HEK293T (cell line): ENCODE data around the gene RAP2B.

Experiments
- ARNT ChIP-seq: fragments of 450-650 bp; IDR thresholded peaks from 2 replicates; pipeline ENCODE4 v1.6.1; 2017; ENCODE audit warnings: mild to moderate bottlenecking
- BHLHE40 ChIP-seq: fragments of 450-650 bp; IDR thresholded peaks from 2 replicates; pipeline ENCODE4 v1.6.1; 2016; ENCODE audit warnings: mild to moderate bottlenecking, moderate library complexity, borderline replicate concordance
- ELF4 ChIP-seq: fragments of 450-650 bp; IDR thresholded peaks from 2 replicates; pipeline ENCODE4 v1.6.1; 2017; ENCODE audit warnings: antibody characterized with exemption
- FOXA1 ChIP-seq: fragments of 450-650 bp; IDR thresholded peaks from 2 replicates; pipeline ENCODE4 v1.6.1; 2016; ENCODE audit warnings: mild to moderate bottlenecking
- FOXK2 ChIP-seq: fragments of 450-650 bp; IDR thresholded peaks from 2 replicates; pipeline ENCODE4 v1.6.1; 2016; ENCODE audit warnings: mild to moderate bottlenecking
- FOXM1 ChIP-seq: fragments of 450-650 bp; IDR thresholded peaks from 2 replicates; pipeline ENCODE4 v1.6.1; 2017; ENCODE audit warnings: mild to moderate bottlenecking, borderline replicate concordance
- L3MBTL2 ChIP-seq: fragments of 450-650 bp; conservative IDR thresholded peaks from 2 replicates; pipeline ENCODE4 v1.6.1; 2016; ENCODE audit warnings: mild to moderate bottlenecking
- NFRKB ChIP-seq: fragments of 450-650 bp; IDR thresholded peaks from 2 replicates; pipeline ENCODE4 v1.6.1; 2016; ENCODE audit warnings: mild to moderate bottlenecking, moderate library complexity
- PKNOX1 ChIP-seq: fragments of 450-650 bp; IDR thresholded peaks from 2 replicates; pipeline ENCODE4 v1.6.1; 2016
- SP1 ChIP-seq: fragments of 450-650 bp; IDR thresholded peaks from 2 replicates; pipeline ENCODE4 v1.6.1; 2017
- SUZ12 ChIP-seq: fragments of 450-650 bp; IDR thresholded peaks from 2 replicates; pipeline ENCODE4 v1.6.1; 2016; ENCODE audit warnings: mild to moderate bottlenecking
- TARDBP ChIP-seq: fragments of 450-650 bp; IDR thresholded peaks from 2 replicates; pipeline ENCODE4 v1.6.1; 2016
- ZNF384 ChIP-seq: fragments of 450-650 bp; IDR thresholded peaks from 2 replicates; pipeline ENCODE4 v1.6.1; 2016

- no peak for TF ChIP-seq FOXA1
- TF ChIP-seq ZNF384, result no peak
- TF ChIP-seq ELF4, result no peak
- no peak for TF ChIP-seq L3MBTL2
- TF ChIP-seq ARNT, result no peak
- no peak for TF ChIP-seq FOXK2
- TF ChIP-seq BHLHE40, result no peak
- TF ChIP-seq NFRKB, result no peak
- no peak for TF ChIP-seq SUZ12
- TF ChIP-seq PKNOX1, result no peak
- no peak for TF ChIP-seq TARDBP
- TF ChIP-seq FOXM1, result no peak
- no peak for TF ChIP-seq SP1
Measured at GRCh38 chr3:153215497-153215896, 53.5 kb downstream of the RAP2B start.
